Measurements from ENCODE around the gene CDC37.

DNA sequence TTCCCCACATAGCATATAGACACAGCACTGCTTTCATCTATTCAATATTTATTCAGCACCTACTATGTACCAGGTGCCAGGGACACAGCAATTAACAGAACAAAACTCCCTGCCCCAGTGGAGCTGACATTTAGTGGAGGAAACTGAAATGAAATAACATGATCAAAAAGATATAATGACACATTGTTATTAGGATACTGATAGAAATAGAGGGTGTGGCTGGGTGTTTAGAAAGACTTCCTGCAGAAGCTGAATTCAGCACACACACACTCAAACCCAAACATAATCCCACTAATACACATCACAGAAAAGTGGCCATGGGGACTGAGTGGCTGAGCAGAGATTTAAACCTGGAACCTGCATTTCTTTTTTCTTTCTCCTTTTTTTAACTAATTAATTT is 3.8 kb upstream of the CDC37 start:
- TF ChIP-seq, protein P1, sequence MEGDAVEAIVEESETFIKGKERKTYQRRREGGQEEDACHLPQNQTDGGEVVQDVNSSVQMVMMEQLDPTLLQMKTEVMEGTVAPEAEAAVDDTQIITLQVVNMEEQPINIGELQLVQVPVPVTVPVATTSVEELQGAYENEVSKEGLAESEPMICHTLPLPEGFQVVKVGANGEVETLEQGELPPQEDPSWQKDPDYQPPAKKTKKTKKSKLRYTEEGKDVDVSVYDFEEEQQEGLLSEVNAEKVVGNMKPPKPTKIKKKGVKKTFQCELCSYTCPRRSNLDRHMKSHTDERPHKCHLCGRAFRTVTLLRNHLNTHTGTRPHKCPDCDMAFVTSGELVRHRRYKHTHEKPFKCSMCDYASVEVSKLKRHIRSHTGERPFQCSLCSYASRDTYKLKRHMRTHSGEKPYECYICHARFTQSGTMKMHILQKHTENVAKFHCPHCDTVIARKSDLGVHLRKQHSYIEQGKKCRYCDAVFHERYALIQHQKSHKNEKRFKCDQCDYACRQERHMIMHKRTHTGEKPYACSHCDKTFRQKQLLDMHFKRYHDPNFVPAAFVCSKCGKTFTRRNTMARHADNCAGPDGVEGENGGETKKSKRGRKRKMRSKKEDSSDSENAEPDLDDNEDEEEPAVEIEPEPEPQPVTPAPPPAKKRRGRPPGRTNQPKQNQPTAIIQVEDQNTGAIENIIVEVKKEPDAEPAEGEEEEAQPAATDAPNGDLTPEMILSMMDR (IDR thresholded peaks at IDR 0.05) = no peak
- TF ChIP-seq POLR2A (IDR thresholded peaks at IDR 0.05) = no peak

All from heart left ventricle (tissue), 13 donors.